GM12878 (cell line): Measurements from ENCODE around the gene IDH3G. TPM values are rescaled to one million over a fixed set of nuclear protein-coding genes. Genes with fewer than 3 reads are reported as not detected.

Source experiments
- ATAC-seq: fragments of 200-7000 bp; cut with Tn5 transposase; 3 replicates; pipeline ENCODE4 v1.9.1; 2020; ENCODE audit warnings: mild to moderate bottlenecking, moderate library complexity
- BruUV-seq: library from RNA; stranded (reverse); fragments of 400-500 nt; replicated peaks from 2 replicates; lab custom pipeline; 2021; lab: Mats Ljungman, UMichigan
- CTCF ChIA-PET: fragments of 300-600 bp; sonication (Branson Sonifier 250); formaldehyde crosslinking; extraction: SDS; loops from one replicate; lab custom pipeline; 2021; ENCODE audit warnings: inconsistent platforms; lab: Yijun Ruan, JAX
- POLR2A ChIA-PET: fragments of 350-600 bp; formaldehyde crosslinking; extraction: SDS; loops from one replicate; lab custom pipeline; 2021; ENCODE audit warnings: inconsistent platforms; lab: Charles Lee
- RAD21 ChIA-PET: fragments of 300-600 bp; sonication (Branson Sonifier 250); formaldehyde crosslinking; loops from one replicate; lab custom pipeline; 2023; ENCODE audit warnings: antibody characterized with exemption; ENCODE audit not compliant: unreplicated experiment; lab: Charles Lee
- SMC1A ChIA-PET: fragments of 300-600 bp; sonication (Branson Sonifier 250); formaldehyde crosslinking; loops from one replicate; lab custom pipeline; 2023; ENCODE audit not compliant: unreplicated experiment, uncharacterized antibody; lab: Charles Lee
- DNase-seq: peaks from one replicate; pipeline ENCODE4 v3.0.0-alpha.2; 2011; ENCODE audit warnings: low read depth, low spot score
- FAIRE-seq: peaks from 3 replicates; lab custom pipeline; 2011; peaks lifted over from hg19 to GRCh38; lab: Jason Lieb, UNC
- H2AFZ ChIP-seq: 2 replicates; pipeline ENCODE4 v1.6.0; 2011; ENCODE audit warnings: low read depth, low read length, control low read depth; ENCODE audit not compliant: control insufficient read depth
- H3K27ac ChIP-seq: 2 replicates; pipeline ENCODE4 v1.5.1; 2011; ENCODE audit warnings: control low read depth; ENCODE audit not compliant: control insufficient read depth, insufficient read depth
- H3K27me3 ChIP-seq, 2 experiments: replicated peaks in 1 of 2; 2 replicates each; pipeline versions ENCODE4 v1.6.0 to v1.6.1; 2011; ENCODE audit warnings: low read length in 1 of 2; ENCODE audit not compliant: control insufficient read depth in 2 of 2, insufficient read depth in 2 of 2
- H3K36me3 ChIP-seq, 2 experiments: 2 replicates each; pipeline ENCODE4 v1.5.1; 2011; ENCODE audit warnings: low read length in 1 of 2; ENCODE audit not compliant: control insufficient read depth in 2 of 2, insufficient read depth in 2 of 2
- H3K4me1 ChIP-seq: 2 replicates; pipeline ENCODE4 v1.6.1; 2011; ENCODE audit warnings: mild to moderate bottlenecking, low read length, moderate library complexity, mixed read lengths; ENCODE audit not compliant: control insufficient read depth, insufficient read depth
- H3K4me2 ChIP-seq: 2 replicates; pipeline ENCODE4 v1.6.0; 2011; ENCODE audit warnings: control low read depth; ENCODE audit not compliant: control insufficient read depth, insufficient read depth
- H3K4me3 ChIP-seq: fragments of 200-600 bp; sonication (generic); 2 replicates; pipeline ENCODE4 v1.5.1; 2016
- H3K79me2 ChIP-seq: 2 replicates; pipeline ENCODE4 v1.6.0; 2011; ENCODE audit warnings: low read length; ENCODE audit not compliant: control insufficient read depth, insufficient read depth
- H3K9ac ChIP-seq: 2 replicates; pipeline ENCODE4 v1.8.0; 2011; ENCODE audit warnings: low read length, control low read depth, mixed read lengths; ENCODE audit not compliant: control insufficient read depth, insufficient read depth
- H3K9me3 ChIP-seq: replicated peaks from 3 replicates; pipeline ENCODE4 v1.5.1; 2011; ENCODE audit warnings: mild to moderate bottlenecking, low read length; ENCODE audit not compliant: control insufficient read depth, insufficient read depth
- H4K20me1 ChIP-seq: 2 replicates; pipeline ENCODE4 v1.6.0; 2011; ENCODE audit not compliant: control insufficient read depth, insufficient read depth
- CHD1 ChIP-seq: IDR thresholded peaks from 2 replicates; pipeline ENCODE4 v1.6.1; 2012; ENCODE audit warnings: low read depth, low read length, improper control_type of control experiment
- MLLT1 ChIP-seq: fragments of 450-650 bp; IDR thresholded peaks from 2 replicates; pipeline ENCODE4 v1.6.1; 2016; ENCODE audit warnings: mild to moderate bottlenecking
- NFYA ChIP-seq: IDR thresholded peaks from 2 replicates; pipeline ENCODE4 v1.6.1; 2011; ENCODE audit warnings: low read depth, mild to moderate bottlenecking, low read length, improper control_type of control experiment, borderline replicate concordance
- NKRF ChIP-seq: fragments of 450-650 bp; conservative IDR thresholded peaks from 2 replicates; pipeline ENCODE4 v1.6.1; 2017; ENCODE audit warnings: mild to moderate bottlenecking, moderate library complexity
- NR2C1 ChIP-seq: fragments of 450-650 bp; IDR thresholded peaks from 2 replicates; pipeline ENCODE4 v1.6.1; 2017; ENCODE audit warnings: antibody characterized with exemption, mild to moderate bottlenecking, moderate library complexity
- POLR2AphosphoS5 ChIP-seq: IDR thresholded peaks from 2 replicates; pipeline ENCODE4 v1.6.1; 2011; ENCODE audit warnings: mild to moderate bottlenecking, low read length, inconsistent platforms
- RELB ChIP-seq: fragments of 450-650 bp; IDR thresholded peaks from 2 replicates; pipeline ENCODE4 v1.6.1; 2017; ENCODE audit warnings: low read depth, mild to moderate bottlenecking, moderate library complexity
- REST ChIP-seq: IDR thresholded peaks from 2 replicates; pipeline ENCODE4 v1.6.1; 2012; ENCODE audit warnings: mild to moderate bottlenecking, low read depth, low read length
- SMAD5 ChIP-seq: IDR thresholded peaks from 2 replicates; pipeline ENCODE4 v1.6.1; 2016; ENCODE audit warnings: antibody characterized with exemption, low read depth
- SMARCA5 ChIP-seq: fragments of 450-650 bp; IDR thresholded peaks from 2 replicates; pipeline ENCODE4 v1.6.1; 2017; ENCODE audit warnings: mild to moderate bottlenecking
- SPI1 ChIP-seq: IDR thresholded peaks from 2 replicates; pipeline ENCODE4 v1.6.1; 2011; ENCODE audit warnings: low read depth, mild to moderate bottlenecking, low read length, moderate library complexity, borderline replicate concordance; ENCODE audit not compliant: insufficient read depth
- SUPT20H ChIP-seq: IDR thresholded peaks from 2 replicates; pipeline ENCODE4 v1.6.1; 2011; ENCODE audit warnings: low read depth, mild to moderate bottlenecking, low read length, moderate library complexity, borderline replicate concordance; ENCODE audit not compliant: control insufficient read depth
- WGBS: methylation state at CpG from one replicate; pipeline ENCODE4 v1.1.6; 2016; ENCODE audit warnings: low lambda C conversion rate; ENCODE audit not compliant: insufficient replicate concordance, insufficient coverage; ENCODE audit errors: missing lambda C conversion rate; 5-methylcytosine and 5-hydroxymethylcytosine counted together
- in situ Hi-C: fragments of 300-500 bp; cut with MboI; formaldehyde crosslinking; loops from 9 replicates; pipeline ENCODE4 v1.14.3; 2018; ENCODE audit warnings: mixed read lengths
- intact Hi-C: fragments of 100-400 bp; cut with micrococcal nuclease; formaldehyde crosslinking; loops from one replicate; pipeline ENCODE4 v1.14.2; 2022; ENCODE audit not compliant: unreplicated experiment
- polyA plus RNA-seq, 11 experiments: library from polyadenylated mRNA; depleted of rRNA in 4 of 11; unstranded in 6 of 11; stranded (reverse) in 5 of 11; fragments of >200 nt; fragmentation: Nextera tagmentation in 4 of 11; fragmentation: Illumina TruSeq in 1 of 11; extraction: Ambion mirVana in 4 of 11; extraction: Trizol in 1 of 11; gene quantifications; 1 replicate in 1 of 11; 2 replicates in 10 of 11; pipeline versions ENCODE4 v1.2.1 to v1.2.3, GENCODE V29; 2011 to 2016; ENCODE audit warnings: inconsistent platforms in 2 of 11, missing spikeins in 2 of 11, low read depth in 1 of 11
- total RNA-seq, 4 experiments: library from RNA; depleted of rRNA in 3 of 4; stranded (reverse); fragments of >200 nt in 3 of 4; fragmentation: Illumina TruSeq in 1 of 4; extraction: Trizol in 1 of 4; gene quantifications; 2 replicates each; pipeline versions ENCODE4 v1.2.1 to v1.2.3, GENCODE V29; 2013 to 2021

The IDH3G gene
- total and polyA plus RNA-seq, 10 of the 15 experiments (the other 5 are each of a cell fraction or from before 2014, with no cell fraction given) = 26.3 to 102 (median 66.6) TPM

GRCh38 chrX:153763989-153764755, 30.0 kb downstream of the IDH3G start, which contains the start of gene PLXNB3 (continued):
- no peak for TF ChIP-seq CHD1
- TF ChIP-seq POLR2AphosphoS5 = no peak
- 0 out of 2 replicates have a peak, but pooled peaks have one; percentile 24 for TF ChIP-seq NKRF
- TF ChIP-seq NR2C1 = no peak
- no peak for TF ChIP-seq NFYA

- no peaks in the 10 kb centered on the region for H3K27me3 ChIP-seq
- no peaks in the 10 kb centered on the region for H3K79me2 ChIP-seq
- H3K9me3 ChIP-seq = no peaks in the 10 kb centered on the region
- no peak overlapping the region for H3K27ac ChIP-seq
- DNase-seq (no peak), ATAC-seq (no peak), FAIRE-seq (no peak)
- 49% methylated on average over 18 of the region's 18 CpGs for WGBS
- no peaks in the 10 kb centered on the region for H3K4me1 ChIP-seq
- ChIA-PET CTCF (interaction anchor here (0.6 to 2.3 kb wide), 9 partner anchors 10 to 205 kb away, joined by 3 to 26 read pairs (median 4); partner anchors contain the start of gene SLC6A8), SMC1A (no interaction called here), POLR2A (no interaction called here), RAD21 (no interaction called here)
- no peak overlapping the region for H3K9ac ChIP-seq
- H3K4me2 ChIP-seq = no peak overlapping the region
- H2AFZ ChIP-seq = no peak overlapping the region
- no peaks in the 10 kb centered on the region for H3K36me3 ChIP-seq
- in situ Hi-C loops = loop anchor here (5.0 kb wide), 1 partner anchor 199 kb away; no protein-coding TSS in a partner anchor
- no peak overlapping the region for H3K4me3 ChIP-seq
- no TSS peak for BruUV-seq
- no peaks in the 10 kb centered on the region for H4K20me1 ChIP-seq
- intact Hi-C loops = loop anchor here (5.0 kb wide), 1 partner anchor 289 kb away; no protein-coding TSS in a partner anchor
- TF ChIP-seq SPI1 (no peak), RELB (no peak), SUPT20H (no peak), SMAD5 (no peak), SMARCA5 (no peak), REST (no peak), MLLT1 (no peak)
These were observed 30.8 kb downstream of the IDH3G start for GRCh38 chrX:153763298-153763932.
